ENCODE data around the gene GATA6.

- TF ChIP-seq CTCF (IDR thresholded peaks at IDR 0.05) (no peak), EP300 (IDR thresholded peaks at IDR 0.05) (no peak)
Measured at GRCh38 chr18:22179631-22180030, 10.2 kb downstream of the GATA6 start.

All from ovary (tissue), 3 donors.